GM18858 (cell line): ENCODE measurements around the gene ITGB5.

ENCODE experiments used
- ATAC-seq: cut with Tn5 transposase; IDR thresholded peaks from one replicate; pipeline ENCODE4 v1.9.1; 2021; ENCODE audit not compliant: unreplicated experiment

Gene ITGB5

GRCh38 chr3:124862006-124862405 is 25.2 kb downstream of the ITGB5 start:
- no peak for ATAC-seq

GRCh38 chr3:124861041-124861440 is 26.1 kb downstream of the ITGB5 start:
- no peak for ATAC-seq

- ATAC-seq, result no peak
Measured at GRCh38 chr3:124860599-124860998, 26.6 kb downstream of the ITGB5 start.

GRCh38 chr3:124859025-124859424 is 28.1 kb downstream of the ITGB5 start:
- no peak for ATAC-seq

- ATAC-seq, result no peak
Measured at GRCh38 chr3:124858275-124858674, 28.9 kb downstream of the ITGB5 start.

- no peak for ATAC-seq
Measured at GRCh38 chr3:124856677-124857076, 30.5 kb downstream of the ITGB5 start.

- no peak for ATAC-seq
Measured at GRCh38 chr3:124854009-124854408, 33.2 kb downstream of the ITGB5 start.

GRCh38 chr3:124853446-124853845 is 33.7 kb downstream of the ITGB5 start:
- ATAC-seq, result no peak

- ATAC-seq, result no peak
Measured at GRCh38 chr3:124851905-124852304, 35.3 kb downstream of the ITGB5 start.

- no peak for ATAC-seq
Measured at GRCh38 chr3:124851136-124851535, 36.0 kb downstream of the ITGB5 start.

GRCh38 chr3:124850633-124851032 is 36.5 kb downstream of the ITGB5 start:
- no peak for ATAC-seq

GRCh38 chr3:124850212-124850611 is 37.0 kb downstream of the ITGB5 start:
- ATAC-seq, result no peak

GRCh38 chr3:124848300-124848699 is 38.9 kb downstream of the ITGB5 start:
- ATAC-seq, result no peak

GRCh38 chr3:124847863-124848262 is 39.3 kb downstream of the ITGB5 start:
- ATAC-seq, result no peak

- no peak for ATAC-seq
Measured at GRCh38 chr3:124847051-124847450, 40.1 kb downstream of the ITGB5 start.

GRCh38 chr3:124846189-124846588 is 41.0 kb downstream of the ITGB5 start:
- ATAC-seq, result no peak

- ATAC-seq, result no peak
Measured at GRCh38 chr3:124845406-124845805, 41.8 kb downstream of the ITGB5 start.

GRCh38 chr3:124843506-124844177 is 43.5 kb downstream of the ITGB5 start:
- no peak for ATAC-seq

GRCh38 chr3:124843047-124843446 is 44.1 kb downstream of the ITGB5 start:
- no peak for ATAC-seq

GRCh38 chr3:124841517-124841916 is 45.6 kb downstream of the ITGB5 start:
- no peak for ATAC-seq

GRCh38 chr3:124840331-124840730 is 46.8 kb downstream of the ITGB5 start:
- ATAC-seq, result no peak

GRCh38 chr3:124839896-124840295 is 47.3 kb downstream of the ITGB5 start:
- no peak for ATAC-seq

GRCh38 chr3:124838963-124839362 is 48.2 kb downstream of the ITGB5 start:
- ATAC-seq, result no peak
